GM18870 (cell line): Measurements from ENCODE around the gene NALCN.

Experiments
- ATAC-seq: cut with Tn5 transposase; IDR thresholded peaks from one replicate; pipeline ENCODE4 v1.9.1; 2021; ENCODE audit warnings: moderate library complexity; ENCODE audit not compliant: unreplicated experiment

NALCN gene

GRCh38 chr13:101210774-101211173 is 205.5 kb downstream of the NALCN start:
- ATAC-seq: no peak

- ATAC-seq: no peak
Observed at GRCh38 chr13:101209206-101209893, 207.0 kb downstream of the NALCN start.

- no peak for ATAC-seq
Observed at GRCh38 chr13:101205408-101205807, 210.9 kb downstream of the NALCN start.

- ATAC-seq: no peak
Observed at GRCh38 chr13:101204270-101205020, 211.9 kb downstream of the NALCN start.

GRCh38 chr13:101202590-101202989 is 213.7 kb downstream of the NALCN start:
- ATAC-seq: no peak

GRCh38 chr13:101190976-101191375 is 225.3 kb downstream of the NALCN start:
- no peak for ATAC-seq

GRCh38 chr13:101190337-101190736 is 226.0 kb downstream of the NALCN start:
- no peak for ATAC-seq

GRCh38 chr13:101185606-101186005 is 230.7 kb downstream of the NALCN start:
- no peak for ATAC-seq

GRCh38 chr13:101181076-101181685 is 235.1 kb downstream of the NALCN start:
- no peak for ATAC-seq

GRCh38 chr13:101179021-101179420 is 237.3 kb downstream of the NALCN start:
- ATAC-seq: no peak

- ATAC-seq: no peak
Observed at GRCh38 chr13:101178406-101178805, 237.9 kb downstream of the NALCN start.

- ATAC-seq: no peak
Observed at GRCh38 chr13:101170306-101170705, 246.0 kb downstream of the NALCN start.

GRCh38 chr13:101157261-101157660 is 259.0 kb downstream of the NALCN start:
- no peak for ATAC-seq

GRCh38 chr13:101155920-101156319 is 260.4 kb downstream of the NALCN start:
- peak; percentile 44 for ATAC-seq

- no peak for ATAC-seq
Observed at GRCh38 chr13:101152184-101152583, 264.1 kb downstream of the NALCN start.

GRCh38 chr13:101150998-101151397 is 265.3 kb downstream of the NALCN start:
- no peak for ATAC-seq

- ATAC-seq: no peak
Observed at GRCh38 chr13:101149735-101150384, 266.4 kb downstream of the NALCN start.

GRCh38 chr13:101146101-101146898 is 270.0 kb downstream of the NALCN start:
- no peak for ATAC-seq

GRCh38 chr13:101144808-101145419 is 271.4 kb downstream of the NALCN start:
- peak; percentile 91 for ATAC-seq

- no peak for ATAC-seq
Observed at GRCh38 chr13:101140936-101141335, 275.4 kb downstream of the NALCN start.
